Esophagus muscularis mucosa (tissue), 4 donors: ENCODE results near the gene CACNA1E.

Source experiments
- CTCF ChIP-seq, 3 experiments: fragments of 200-600 bp in 2 of 3; fragments of 450-650 bp in 1 of 3; sonication (generic) in 2 of 3; IDR thresholded peaks; one replicate each; pipeline ENCODE4 v1.5.1; 2017 to 2019; ENCODE audit warnings: antibody characterized with exemption in 3 of 3, mild to moderate bottlenecking in 2 of 3, moderate library complexity in 1 of 3
- EP300 ChIP-seq: sonication (generic); formaldehyde crosslinking; IDR thresholded peaks from one replicate; pipeline ENCODE4 v1.6.1; 2017; ENCODE audit warnings: antibody characterized with exemption
- POLR2A ChIP-seq: fragments of 450-650 bp; IDR thresholded peaks from one replicate; pipeline ENCODE4 v1.6.1; 2017; ENCODE audit warnings: antibody characterized with exemption, moderate library complexity, mild to moderate bottlenecking, low read depth
- POLR2AphosphoS5 ChIP-seq, 2 donors: sonication (generic); formaldehyde crosslinking; IDR thresholded peaks; one replicate each; pipeline ENCODE4 v1.6.1; 2017; ENCODE audit warnings: antibody characterized with exemption in 2 of 2

- TF ChIP-seq EP300 (no peak), POLR2A (no peak), CTCF (IDR thresholded peaks at IDR 0.05) (no peak), POLR2AphosphoS5 (IDR thresholded peaks at IDR 0.05) (no peak)
Measured at GRCh38 chr1:181662606-181663005, 179.3 kb downstream of the CACNA1E start.
